Measurements from ENCODE around the gene GPC6.

Gene GPC6

DNA sequence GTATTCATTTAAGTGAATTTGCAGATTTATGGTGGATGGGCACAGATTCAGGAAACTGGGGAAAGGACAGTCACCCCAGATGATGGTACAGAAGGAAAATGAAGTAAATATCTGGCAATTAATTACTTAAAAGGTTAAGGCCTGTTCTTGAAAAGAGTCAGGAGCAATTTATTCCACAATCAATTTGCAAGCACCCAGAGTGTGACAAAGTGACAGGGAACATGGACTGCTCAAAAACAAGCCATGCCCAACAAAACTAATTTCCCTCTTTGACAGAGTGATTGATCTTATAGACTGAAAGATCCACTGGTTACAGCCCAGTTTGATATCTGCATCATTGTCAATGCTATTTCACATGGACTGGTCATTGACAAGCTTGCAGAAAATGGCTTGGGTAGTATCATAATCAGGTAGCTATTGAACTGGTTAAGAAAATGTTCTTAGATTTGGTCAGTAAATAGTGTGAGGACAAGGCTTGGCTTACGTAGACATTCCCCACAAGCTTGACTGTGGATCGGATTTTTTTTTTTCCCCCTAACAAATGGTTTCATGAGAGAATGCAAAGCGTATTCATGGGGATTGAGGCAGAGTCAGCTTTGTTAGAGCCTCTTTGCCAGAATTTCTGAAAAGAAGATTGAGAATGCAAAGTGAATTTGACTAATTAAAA is 584.6 kb downstream of the GPC6 start:
- H3K4me3 ChIP-seq (ENCODE audit: low read depth, low read length), result no peak overlapping the region
- in situ Hi-C loops (cut with HindIII; ENCODE audit: low sequenced_read_pairs), result no loop called here
- no peak for DNase-seq (ENCODE audit: low read depth, low spot score)
- TF ChIP-seq, protein P1, sequence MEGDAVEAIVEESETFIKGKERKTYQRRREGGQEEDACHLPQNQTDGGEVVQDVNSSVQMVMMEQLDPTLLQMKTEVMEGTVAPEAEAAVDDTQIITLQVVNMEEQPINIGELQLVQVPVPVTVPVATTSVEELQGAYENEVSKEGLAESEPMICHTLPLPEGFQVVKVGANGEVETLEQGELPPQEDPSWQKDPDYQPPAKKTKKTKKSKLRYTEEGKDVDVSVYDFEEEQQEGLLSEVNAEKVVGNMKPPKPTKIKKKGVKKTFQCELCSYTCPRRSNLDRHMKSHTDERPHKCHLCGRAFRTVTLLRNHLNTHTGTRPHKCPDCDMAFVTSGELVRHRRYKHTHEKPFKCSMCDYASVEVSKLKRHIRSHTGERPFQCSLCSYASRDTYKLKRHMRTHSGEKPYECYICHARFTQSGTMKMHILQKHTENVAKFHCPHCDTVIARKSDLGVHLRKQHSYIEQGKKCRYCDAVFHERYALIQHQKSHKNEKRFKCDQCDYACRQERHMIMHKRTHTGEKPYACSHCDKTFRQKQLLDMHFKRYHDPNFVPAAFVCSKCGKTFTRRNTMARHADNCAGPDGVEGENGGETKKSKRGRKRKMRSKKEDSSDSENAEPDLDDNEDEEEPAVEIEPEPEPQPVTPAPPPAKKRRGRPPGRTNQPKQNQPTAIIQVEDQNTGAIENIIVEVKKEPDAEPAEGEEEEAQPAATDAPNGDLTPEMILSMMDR (IDR thresholded peaks at IDR 0.05; ENCODE audit: low read depth, low read length), result no peak

- in situ Hi-C loops (cut with HindIII; ENCODE audit: low sequenced_read_pairs), result no loop called here
- DNase-seq (ENCODE audit: low read depth, low spot score), result no peak
- no peak overlapping the region for H3K4me3 ChIP-seq (ENCODE audit: low read depth, low read length)
- TF ChIP-seq, protein P1 (IDR thresholded peaks at IDR 0.05; ENCODE audit: low read depth, low read length), result no peak
Observed at GRCh38 chr13:93811738-93812112, 585.1 kb downstream of the GPC6 start.

DNA sequence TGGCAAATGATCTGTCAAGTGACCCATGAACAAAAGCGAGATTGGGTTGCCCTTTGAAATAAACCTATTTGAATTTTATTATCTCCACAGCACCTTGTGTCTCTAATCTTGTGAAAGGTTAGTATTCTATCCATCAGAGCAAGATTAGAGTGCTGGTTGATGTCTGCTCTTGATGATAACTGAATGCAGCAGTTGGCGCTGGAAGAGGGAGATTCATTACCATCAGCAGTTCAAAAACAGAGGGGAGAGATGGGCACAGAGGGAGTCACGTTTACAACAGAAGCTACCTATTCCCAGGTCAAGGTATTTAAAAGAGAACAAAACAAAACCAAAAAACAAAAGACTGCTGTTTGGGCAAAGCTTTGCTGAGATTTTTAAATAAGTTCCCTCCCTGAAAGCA is 588.1 kb downstream of the GPC6 start:
- in situ Hi-C loops (cut with HindIII; ENCODE audit: low sequenced_read_pairs), result no loop called here
- DNase-seq (ENCODE audit: low read depth, low spot score), result no peak
- TF ChIP-seq, protein P1 (IDR thresholded peaks at IDR 0.05; ENCODE audit: low read depth, low read length), result no peak
- H3K4me3 ChIP-seq (ENCODE audit: low read depth, low read length), result no peak overlapping the region

- in situ Hi-C loops (cut with HindIII; ENCODE audit: low sequenced_read_pairs), result no loop called here
- TF ChIP-seq, protein P1 (IDR thresholded peaks at IDR 0.05; ENCODE audit: low read depth, low read length), result no peak
- H3K4me3 ChIP-seq (ENCODE audit: low read depth, low read length), result no peak overlapping the region
Observed at GRCh38 chr13:93818345-93818744, 591.7 kb downstream of the GPC6 start.

DNA sequence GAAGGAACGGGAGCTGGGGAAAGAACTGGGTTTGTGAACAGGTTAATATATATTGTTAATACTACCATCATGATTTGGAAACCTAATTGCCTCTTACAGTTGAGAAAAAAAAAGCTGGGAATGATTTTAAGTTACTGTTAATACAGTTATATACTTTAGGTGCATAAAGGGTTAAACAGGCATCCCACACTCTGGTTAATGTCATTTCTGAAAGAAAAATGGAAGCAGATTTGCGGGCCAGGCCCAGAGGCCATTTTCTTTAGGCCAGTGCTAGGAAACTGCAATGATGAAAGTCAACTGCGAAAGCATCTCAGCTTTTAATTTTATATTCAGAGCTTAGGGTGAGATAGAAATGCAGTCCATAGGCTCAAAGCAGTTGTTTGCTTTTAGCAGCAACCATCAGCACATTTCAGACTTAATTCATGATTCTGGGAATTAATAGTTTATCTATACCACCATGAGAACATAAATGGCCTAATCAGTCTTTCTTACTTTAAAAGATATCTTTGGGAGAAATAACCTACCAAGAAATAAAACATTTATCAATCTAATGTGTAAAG is 592.8 kb downstream of the GPC6 start:
- in situ Hi-C loops (cut with HindIII; ENCODE audit: low sequenced_read_pairs), result no loop called here

More at GRCh38 chr13:93818345-93818744, 591.7 kb downstream of the GPC6 start:
- no peak for DNase-seq (ENCODE audit: low read depth, low spot score)

DNA sequence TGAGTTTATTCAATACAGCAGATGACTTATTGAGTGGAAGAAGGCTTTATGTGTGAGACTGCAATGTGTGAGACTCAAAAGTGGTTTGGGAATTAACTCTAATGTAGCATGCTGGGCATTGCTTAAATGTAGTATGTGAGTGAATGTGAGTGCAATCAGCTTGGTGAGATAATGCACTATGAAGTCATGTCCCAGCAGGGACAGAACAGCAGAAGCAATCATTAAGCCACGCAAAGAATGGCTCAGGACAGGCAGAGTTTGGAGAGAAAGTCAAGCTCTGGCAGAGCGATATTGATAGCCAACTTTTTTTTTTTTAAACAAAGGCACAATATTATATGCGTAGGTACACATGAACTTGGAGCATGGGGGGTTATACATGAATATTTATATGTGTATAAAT is 597.7 kb downstream of the GPC6 start:
- TF ChIP-seq, protein P1 (IDR thresholded peaks at IDR 0.05; ENCODE audit: low read depth, low read length), result no peak
- no peak overlapping the region for H3K4me3 ChIP-seq (ENCODE audit: low read depth, low read length)

More for the DNA sequence above, 592.8 kb downstream of the GPC6 start:
- TF ChIP-seq, protein P1 (IDR thresholded peaks at IDR 0.05; ENCODE audit: low read depth, low read length), result no peak
- no peak overlapping the region for H3K4me3 ChIP-seq (ENCODE audit: low read depth, low read length)
- DNase-seq (ENCODE audit: low read depth, low spot score), result no peak

More for the DNA sequence above, 597.7 kb downstream of the GPC6 start:
- in situ Hi-C loops (cut with HindIII; ENCODE audit: low sequenced_read_pairs), result no loop called here
- DNase-seq (ENCODE audit: low read depth, low spot score), result no peak
